Measurements from ENCODE around the gene MRPL14. TPM values are rescaled to one million over a fixed set of nuclear protein-coding genes. Genes with fewer than 3 reads are reported as not detected.
A peak's percentile ranks its signal among the peaks of the same experiment; 100 is the strongest.

The MRPL14 gene
- total and polyA plus RNA-seq, 9 of the 15 experiments (the other 6 are each of a cell fraction or from before 2014, with no cell fraction given): 126 to 424 (median 165) TPM

DNA sequence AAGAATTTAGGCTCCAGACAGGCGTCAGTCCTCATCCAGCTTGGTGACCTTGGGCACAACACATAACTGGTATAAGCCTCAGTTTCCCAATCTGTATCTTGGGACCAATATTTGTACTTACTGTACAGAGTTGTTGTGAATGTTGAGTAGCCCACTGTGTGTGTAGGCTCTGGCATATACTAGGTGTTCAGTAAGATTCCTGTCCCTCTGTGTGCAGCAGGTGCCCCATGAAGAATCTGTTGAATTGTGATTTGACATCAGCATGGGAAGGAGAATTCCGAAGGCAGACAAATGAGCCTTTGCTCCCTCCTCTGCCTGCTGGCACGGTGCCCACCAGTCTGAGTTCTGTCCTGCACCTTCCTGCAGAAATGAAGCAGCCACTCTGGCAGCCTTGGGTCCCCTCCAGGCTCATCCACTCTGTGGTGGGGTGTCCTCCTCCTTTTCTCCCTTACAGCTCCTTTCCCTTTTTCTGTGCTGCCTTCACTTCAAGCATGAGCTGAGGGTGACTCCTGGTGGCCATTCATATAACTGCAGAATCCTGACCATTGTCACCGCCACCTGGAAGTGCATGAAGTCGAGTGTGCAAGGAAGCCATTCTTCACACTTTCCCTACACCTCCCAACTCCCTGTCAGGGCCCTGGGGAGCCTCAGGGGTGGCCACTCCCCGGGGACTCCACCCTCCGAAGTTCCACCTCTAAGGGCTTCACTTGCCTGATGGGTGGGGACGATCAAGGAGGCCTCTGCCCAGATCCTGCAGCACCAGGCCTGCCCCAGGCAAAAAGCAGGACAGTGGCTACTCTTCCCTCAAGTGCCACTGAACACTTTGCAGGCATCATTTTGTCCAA, 48.2 kb downstream of the MRPL14 start (continued):
- TF ChIP-seq MED1 (CRISPR knock-in tag; IDR thresholded peaks at IDR 0.05; ENCODE audit: borderline replicate concordance) (no peak), ZNF518B (CRISPR knock-in tag; IDR thresholded peaks at IDR 0.05) (no peak), CCAR2 (IDR thresholded peaks at IDR 0.05; ENCODE audit: low read depth, low read length) (no peak), ZNF239 (CRISPR knock-in tag; IDR thresholded peaks at IDR 0.05) (0 out of 2 replicates have a peak, but pooled peaks have one; percentile 20), EZH2 (IDR thresholded peaks at IDR 0.05; ENCODE audit: borderline replicate concordance, low read depth, low read length) (no peak), CSDE1 (IDR thresholded peaks at IDR 0.05) (no peak), DPF2 (IDR thresholded peaks at IDR 0.05) (no peak), SUPT5H (IDR thresholded peaks at IDR 0.05) (no peak), MCM2 (IDR thresholded peaks at IDR 0.05; ENCODE audit: low read depth) (no peak), CREM (IDR thresholded peaks at IDR 0.05; ENCODE audit: low read depth) (peak; percentile 46; the same call in 1 of the 2 replicates), ZC3H4 (CRISPR knock-in tag; IDR thresholded peaks at IDR 0.05; ENCODE audit: borderline replicate concordance) (no peak), MCM5 (IDR thresholded peaks at IDR 0.05; ENCODE audit: low read depth) (no peak), KLF16 (IDR thresholded peaks at IDR 0.05) (peak; percentile 62), RB1 (IDR thresholded peaks at IDR 0.05; ENCODE audit: low read depth) (peak; percentile 26; the same call in 1 of the 2 replicates), ZNF316 (IDR thresholded peaks at IDR 0.05) (no peak), TAF1 (IDR thresholded peaks at IDR 0.05; ENCODE audit: control insufficient read depth, extremely low read depth, insufficient read depth, low read length, severe bottlenecking) (no peak), CREB1 (IDR thresholded peaks at IDR 0.05) (no peak), CREB1 (CRISPR knock-in tag; IDR thresholded peaks at IDR 0.05) (no peak), ARID1B (IDR thresholded peaks at IDR 0.05) (0 out of 2 replicates have a peak, but pooled peaks have one; percentile 12)
- TF ChIP-seq, protein P1, sequence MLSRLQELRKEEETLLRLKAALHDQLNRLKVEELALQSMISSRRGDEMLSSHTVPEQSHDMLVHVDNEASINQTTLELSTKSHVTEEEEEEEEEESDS (CRISPR knock-in tag; IDR thresholded peaks at IDR 0.05): no peak
- TF ChIP-seq, protein P2, sequence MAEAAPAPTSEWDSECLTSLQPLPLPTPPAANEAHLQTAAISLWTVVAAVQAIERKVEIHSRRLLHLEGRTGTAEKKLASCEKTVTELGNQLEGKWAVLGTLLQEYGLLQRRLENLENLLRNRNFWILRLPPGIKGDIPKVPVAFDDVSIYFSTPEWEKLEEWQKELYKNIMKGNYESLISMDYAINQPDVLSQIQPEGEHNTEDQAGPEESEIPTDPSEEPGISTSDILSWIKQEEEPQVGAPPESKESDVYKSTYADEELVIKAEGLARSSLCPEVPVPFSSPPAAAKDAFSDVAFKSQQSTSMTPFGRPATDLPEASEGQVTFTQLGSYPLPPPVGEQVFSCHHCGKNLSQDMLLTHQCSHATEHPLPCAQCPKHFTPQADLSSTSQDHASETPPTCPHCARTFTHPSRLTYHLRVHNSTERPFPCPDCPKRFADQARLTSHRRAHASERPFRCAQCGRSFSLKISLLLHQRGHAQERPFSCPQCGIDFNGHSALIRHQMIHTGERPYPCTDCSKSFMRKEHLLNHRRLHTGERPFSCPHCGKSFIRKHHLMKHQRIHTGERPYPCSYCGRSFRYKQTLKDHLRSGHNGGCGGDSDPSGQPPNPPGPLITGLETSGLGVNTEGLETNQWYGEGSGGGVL (CRISPR knock-in tag; IDR thresholded peaks at IDR 0.05): no peak

Data from K562 (cell line).